Measurements from ENCODE around the gene PLCG2. TPM values are rescaled to one million over a fixed set of nuclear protein-coding genes. Genes with fewer than 3 reads are reported as not detected.

PLCG2 gene
- total RNA-seq, 1 experiment from 2014 or later, result 3.5 TPM

DNA sequence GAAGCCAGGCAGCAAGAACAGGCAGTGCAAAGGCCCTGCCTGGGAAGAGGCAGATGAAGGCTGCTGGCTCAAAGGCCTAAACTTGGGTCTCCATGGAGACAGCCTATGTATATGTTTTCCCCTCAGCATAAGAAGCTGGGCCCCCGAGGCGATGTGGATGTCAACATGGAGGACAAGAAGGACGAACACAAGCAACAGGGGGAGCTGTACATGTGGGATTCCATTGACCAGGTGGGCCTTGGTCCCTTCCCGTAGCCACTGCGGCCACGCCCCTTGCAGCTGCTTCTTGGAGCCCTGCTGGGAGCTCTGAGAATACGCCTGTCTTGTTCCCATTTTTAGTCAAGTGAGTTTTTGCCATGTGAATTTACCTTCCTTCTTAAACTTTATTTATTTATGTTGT, 126.2 kb downstream of the PLCG2 start:
- Histone ChIP-seq H3K9me2 (replicated peaks; ENCODE audit: low read length) (no peaks in the 10 kb centered on the region), H3K4me2 (ENCODE audit: low read length) (no peak overlapping the region), H3K9me3 (ENCODE audit: low read length) (no peaks in the 10 kb centered on the region), H3K79me2 (ENCODE audit: low read length) (no peaks in the 10 kb centered on the region), H4K20me1 (ENCODE audit: low read length) (no peaks in the 10 kb centered on the region), H3K9ac (ENCODE audit: low read length) (no peak overlapping the region), H3F3A (ENCODE audit: low read length, unreplicated experiment) (peaks cover 3% of the 10 kb centered on the region), H3K4me1 (ENCODE audit: insufficient read depth, low read length) (peaks cover 16% of the 10 kb centered on the region), H3K27me3 (ENCODE audit: low read length) (no peaks in the 10 kb centered on the region), H2AFZ (ENCODE audit: low read length) (no peak overlapping the region), H3K36me3 (ENCODE audit: low read depth, low read length) (no peaks in the 10 kb centered on the region), H3K4me3 (ENCODE audit: low read length) (no peak overlapping the region), H3K27ac (ENCODE audit: low read length) (no peak overlapping the region)
- TF ChIP-seq, protein P1, sequence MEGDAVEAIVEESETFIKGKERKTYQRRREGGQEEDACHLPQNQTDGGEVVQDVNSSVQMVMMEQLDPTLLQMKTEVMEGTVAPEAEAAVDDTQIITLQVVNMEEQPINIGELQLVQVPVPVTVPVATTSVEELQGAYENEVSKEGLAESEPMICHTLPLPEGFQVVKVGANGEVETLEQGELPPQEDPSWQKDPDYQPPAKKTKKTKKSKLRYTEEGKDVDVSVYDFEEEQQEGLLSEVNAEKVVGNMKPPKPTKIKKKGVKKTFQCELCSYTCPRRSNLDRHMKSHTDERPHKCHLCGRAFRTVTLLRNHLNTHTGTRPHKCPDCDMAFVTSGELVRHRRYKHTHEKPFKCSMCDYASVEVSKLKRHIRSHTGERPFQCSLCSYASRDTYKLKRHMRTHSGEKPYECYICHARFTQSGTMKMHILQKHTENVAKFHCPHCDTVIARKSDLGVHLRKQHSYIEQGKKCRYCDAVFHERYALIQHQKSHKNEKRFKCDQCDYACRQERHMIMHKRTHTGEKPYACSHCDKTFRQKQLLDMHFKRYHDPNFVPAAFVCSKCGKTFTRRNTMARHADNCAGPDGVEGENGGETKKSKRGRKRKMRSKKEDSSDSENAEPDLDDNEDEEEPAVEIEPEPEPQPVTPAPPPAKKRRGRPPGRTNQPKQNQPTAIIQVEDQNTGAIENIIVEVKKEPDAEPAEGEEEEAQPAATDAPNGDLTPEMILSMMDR (conservative IDR thresholded peaks at IDR 0.05; ENCODE audit: low read depth, low read length), result no peak
- TF ChIP-seq EZH2 (IDR thresholded peaks at IDR 0.05; ENCODE audit: low read length, unreplicated experiment), result no peak
- no peak for TF ChIP-seq EZH2phosphoT487 (IDR thresholded peaks at IDR 0.05; ENCODE audit: borderline replicate concordance, low read length)
- ChIA-PET POLR2A (ENCODE audit: unreplicated experiment) (no interaction called here), CTCF (interaction anchor here (0.6 kb wide), 1 partner anchor 13 kb away, joined by 3 read pairs; no protein-coding TSS in a partner anchor)
- intact Hi-C loops (cut with micrococcal nuclease), result no loop called here
- no peak for DNase-seq
- ATAC-seq, result no peak
- no TSS peak for BruUV-seq (replicated peaks)

DNA sequence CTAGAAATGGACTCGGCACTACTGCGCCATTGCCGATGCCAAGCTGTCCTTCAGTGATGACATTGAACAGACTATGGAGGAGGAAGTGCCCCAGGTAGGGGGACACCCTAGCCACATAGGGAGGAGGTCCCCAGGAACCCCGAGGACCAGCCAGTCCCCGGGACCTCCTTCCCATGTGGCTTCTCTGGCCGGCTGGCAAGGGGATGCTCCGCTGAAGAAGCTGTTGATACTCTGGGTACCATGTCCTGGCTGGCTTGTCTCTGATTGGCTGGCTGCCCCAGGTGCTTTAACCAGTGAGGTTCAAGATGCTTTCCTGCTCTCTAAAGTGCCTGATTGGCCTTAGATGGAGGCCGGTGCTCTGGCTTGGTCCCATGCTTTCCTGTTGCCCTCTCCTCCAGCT, 128.6 kb downstream of the PLCG2 start:
- Histone ChIP-seq H3K4me2 (ENCODE audit: low read length) (no peak overlapping the region), H2AFZ (ENCODE audit: low read length) (no peak overlapping the region), H4K20me1 (ENCODE audit: low read length) (no peaks in the 10 kb centered on the region), H3K4me3 (ENCODE audit: low read length) (no peak overlapping the region), H3K9me3 (ENCODE audit: low read length) (no peaks in the 10 kb centered on the region), H3F3A (ENCODE audit: low read length, unreplicated experiment) (no peaks in the 10 kb centered on the region), H3K27me3 (ENCODE audit: low read length) (no peaks in the 10 kb centered on the region), H3K79me2 (ENCODE audit: low read length) (no peaks in the 10 kb centered on the region), H3K4me1 (ENCODE audit: insufficient read depth, low read length) (no peaks in the 10 kb centered on the region), H3K9me2 (replicated peaks; ENCODE audit: low read length) (no peaks in the 10 kb centered on the region), H3K9ac (ENCODE audit: low read length) (no peak overlapping the region), H3K27ac (ENCODE audit: low read length) (no peak overlapping the region), H3K36me3 (ENCODE audit: low read depth, low read length) (no peaks in the 10 kb centered on the region)
- POLR2A ChIA-PET (ENCODE audit: unreplicated experiment), result no interaction called here
- BruUV-seq (replicated peaks), result no TSS peak
- CTCF ChIA-PET, result no interaction called here
- ATAC-seq (no peak), DNase-seq (no peak)
- TF ChIP-seq, protein P1 (conservative IDR thresholded peaks at IDR 0.05; ENCODE audit: low read depth, low read length), result no peak
- TF ChIP-seq EZH2 (IDR thresholded peaks at IDR 0.05; ENCODE audit: low read length, unreplicated experiment), result no peak
- intact Hi-C loops (cut with micrococcal nuclease), result no loop called here

DNA sequence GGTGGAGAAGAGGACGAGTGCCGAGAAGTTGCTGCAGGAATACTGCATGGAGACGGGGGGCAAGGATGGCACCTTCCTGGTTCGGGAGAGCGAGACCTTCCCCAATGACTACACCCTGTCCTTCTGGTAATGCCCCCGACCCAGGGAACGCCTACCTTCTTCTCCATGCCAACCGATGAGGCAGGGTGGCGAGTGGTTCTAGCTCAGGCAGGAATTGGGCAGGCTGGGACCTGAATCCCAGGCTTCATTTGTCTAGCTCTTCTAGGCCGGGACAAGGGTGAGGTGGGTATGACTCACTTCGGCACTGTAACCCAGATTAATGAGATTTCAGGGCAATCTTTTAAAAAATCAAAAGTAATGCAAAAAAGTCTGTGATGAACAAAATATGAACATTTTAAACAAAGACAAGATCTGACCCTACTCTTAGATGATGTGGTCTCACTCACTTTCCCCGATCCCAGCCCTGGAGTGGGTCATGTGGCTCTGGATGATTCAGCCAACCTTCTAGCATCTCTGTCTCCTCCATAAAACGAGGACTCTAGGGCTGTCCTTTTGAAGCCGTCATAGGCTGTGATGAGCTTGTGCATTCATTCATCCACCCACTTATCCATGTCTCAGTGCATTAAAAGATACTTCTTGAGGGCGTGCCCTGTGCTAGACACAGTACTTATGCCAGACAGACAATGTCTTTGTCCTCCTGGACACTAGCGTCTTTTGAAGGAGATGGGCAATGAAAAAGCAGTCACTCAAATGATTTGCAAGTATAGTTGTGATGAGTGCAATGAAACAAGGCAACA, 129.6 kb downstream of the PLCG2 start:
- peak; percentile 72 for ATAC-seq
- no peaks in the 10 kb centered on the region for H3K4me1 ChIP-seq (ENCODE audit: insufficient read depth, low read length)
- no peaks in the 10 kb centered on the region for H3K27me3 ChIP-seq (ENCODE audit: low read length)
- ChIA-PET POLR2A (ENCODE audit: unreplicated experiment) (interaction anchor here (0.7 kb wide), 1 partner anchor 20 kb away, joined by 3 read pairs; no protein-coding TSS in a partner anchor), CTCF (no interaction called here)
- H3K4me3 ChIP-seq (ENCODE audit: low read length), result no peak overlapping the region
- no peaks in the 10 kb centered on the region for H3K9me2 ChIP-seq (replicated peaks; ENCODE audit: low read length)
- no peak overlapping the region for H2AFZ ChIP-seq (ENCODE audit: low read length)
- H3K36me3 ChIP-seq (ENCODE audit: low read depth, low read length), result no peaks in the 10 kb centered on the region
- no peaks in the 10 kb centered on the region for H3F3A ChIP-seq (ENCODE audit: low read length, unreplicated experiment)
- no peaks in the 10 kb centered on the region for H4K20me1 ChIP-seq (ENCODE audit: low read length)
- BruUV-seq (replicated peaks), result no TSS peak
- no peak overlapping the region for H3K9ac ChIP-seq (ENCODE audit: low read length)
- no peaks in the 10 kb centered on the region for H3K79me2 ChIP-seq (ENCODE audit: low read length)
- TF ChIP-seq, protein P1 (conservative IDR thresholded peaks at IDR 0.05; ENCODE audit: low read depth, low read length), result no peak
- TF ChIP-seq EZH2phosphoT487 (IDR thresholded peaks at IDR 0.05; ENCODE audit: borderline replicate concordance, low read length) (no peak), EZH2 (IDR thresholded peaks at IDR 0.05; ENCODE audit: low read length, unreplicated experiment) (no peak)
- no peak overlapping the region for H3K27ac ChIP-seq (ENCODE audit: low read length)
- DNase-seq, result peak; percentile 12
- intact Hi-C loops (cut with micrococcal nuclease), result no loop called here
- H3K9me3 ChIP-seq (ENCODE audit: low read length), result no peaks in the 10 kb centered on the region
- no peak overlapping the region for H3K4me2 ChIP-seq (ENCODE audit: low read length)
